Measurements from ENCODE around the gene EFCAB8.

DNA sequence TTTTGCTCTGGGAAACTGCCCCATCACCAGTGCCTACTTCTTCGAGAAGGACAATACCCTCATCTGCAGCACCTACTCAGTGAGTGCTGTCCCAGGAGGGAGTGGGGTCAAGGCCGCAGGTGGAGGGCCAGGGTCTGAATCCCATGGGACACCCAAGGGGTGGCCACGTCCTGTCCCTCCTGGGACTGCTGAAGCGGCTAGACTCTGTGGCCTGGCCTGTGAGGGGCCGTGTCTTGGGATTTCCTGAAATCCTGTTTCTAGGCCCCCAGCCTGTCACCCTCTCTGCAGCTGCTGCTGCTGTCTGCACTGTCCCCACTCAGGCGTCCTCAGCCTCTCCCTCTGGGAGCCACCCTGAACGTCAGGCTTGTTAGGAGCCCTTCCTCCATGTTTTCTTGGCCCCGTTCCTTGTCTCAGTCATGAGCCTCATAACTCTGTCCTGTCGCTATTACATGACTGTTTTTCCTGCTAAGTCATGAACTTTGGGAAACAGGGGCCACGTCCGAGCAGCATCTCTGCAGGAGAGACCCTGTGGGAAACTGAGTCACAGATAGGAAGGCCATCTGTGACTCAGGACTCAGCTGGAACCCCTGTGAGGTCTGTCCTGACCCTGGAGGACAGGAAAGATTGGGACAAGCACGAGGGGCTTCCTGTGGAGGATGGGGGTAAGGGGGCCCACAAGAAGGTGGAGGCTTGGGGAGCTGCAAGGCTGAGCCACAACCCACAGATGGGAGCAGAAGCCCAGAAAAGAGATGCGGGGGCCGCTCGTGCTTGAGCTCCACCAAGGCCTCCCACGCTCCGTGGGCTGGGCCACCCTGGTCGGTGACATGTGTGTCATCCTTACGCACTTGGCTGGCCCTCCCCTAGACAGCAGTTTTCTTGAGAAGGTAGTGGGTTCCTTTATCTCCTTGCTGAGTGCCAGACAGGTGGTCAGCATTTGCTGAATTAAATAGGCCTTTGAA lies 49.9 kb downstream of the EFCAB8 start:
- TF ChIP-seq POLR2AphosphoS5 (IDR thresholded peaks at IDR 0.05): no peak
- TF ChIP-seq, protein P1, sequence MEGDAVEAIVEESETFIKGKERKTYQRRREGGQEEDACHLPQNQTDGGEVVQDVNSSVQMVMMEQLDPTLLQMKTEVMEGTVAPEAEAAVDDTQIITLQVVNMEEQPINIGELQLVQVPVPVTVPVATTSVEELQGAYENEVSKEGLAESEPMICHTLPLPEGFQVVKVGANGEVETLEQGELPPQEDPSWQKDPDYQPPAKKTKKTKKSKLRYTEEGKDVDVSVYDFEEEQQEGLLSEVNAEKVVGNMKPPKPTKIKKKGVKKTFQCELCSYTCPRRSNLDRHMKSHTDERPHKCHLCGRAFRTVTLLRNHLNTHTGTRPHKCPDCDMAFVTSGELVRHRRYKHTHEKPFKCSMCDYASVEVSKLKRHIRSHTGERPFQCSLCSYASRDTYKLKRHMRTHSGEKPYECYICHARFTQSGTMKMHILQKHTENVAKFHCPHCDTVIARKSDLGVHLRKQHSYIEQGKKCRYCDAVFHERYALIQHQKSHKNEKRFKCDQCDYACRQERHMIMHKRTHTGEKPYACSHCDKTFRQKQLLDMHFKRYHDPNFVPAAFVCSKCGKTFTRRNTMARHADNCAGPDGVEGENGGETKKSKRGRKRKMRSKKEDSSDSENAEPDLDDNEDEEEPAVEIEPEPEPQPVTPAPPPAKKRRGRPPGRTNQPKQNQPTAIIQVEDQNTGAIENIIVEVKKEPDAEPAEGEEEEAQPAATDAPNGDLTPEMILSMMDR (IDR thresholded peaks at IDR 0.05): no peak
- no peak for TF ChIP-seq POLR2A (IDR thresholded peaks at IDR 0.05)

All from stomach (tissue), 4 donors.